Measurements from ENCODE around the gene C2orf15.

C2orf15 gene

DNA sequence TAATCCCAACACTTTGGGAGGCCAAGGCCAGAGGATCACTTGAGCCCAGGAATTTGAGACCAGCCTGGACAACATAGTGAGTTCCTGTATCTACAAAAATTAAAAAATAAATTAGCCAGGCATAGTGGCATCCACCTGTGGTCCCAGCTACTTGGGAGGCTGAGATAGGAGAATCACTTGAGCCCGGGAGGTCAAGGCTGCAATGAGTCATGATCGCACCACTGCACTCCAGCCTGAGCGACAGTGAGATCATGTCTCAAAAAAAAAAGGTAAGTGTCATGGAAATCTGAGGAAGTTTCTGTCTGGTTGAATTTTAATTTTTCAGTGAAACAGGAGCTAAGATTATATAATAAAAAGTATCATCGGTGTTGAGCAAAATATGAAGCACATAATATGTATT, 2.5 kb upstream of the C2orf15 start:
- H3K4me3 ChIP-seq (IDR thresholded peaks at IDR 0.05; ENCODE audit: insufficient read depth, low read depth, low read length): no peak overlapping the region
- H3K27me3 ChIP-seq (ENCODE audit: insufficient read depth, low read depth): no peaks in the 10 kb centered on the region
- no peak for TF ChIP-seq CTCF (conservative IDR thresholded peaks at IDR 0.05; ENCODE audit: low read depth, low read length)
- no peaks in the 10 kb centered on the region for H3K36me3 ChIP-seq (ENCODE audit: insufficient read depth)
- H3K4me1 ChIP-seq (ENCODE audit: low read depth, poor library complexity, severe bottlenecking): peaks cover 20% of the 10 kb centered on the region
- no peak overlapping the region for H3K27ac ChIP-seq
- no peaks in the 10 kb centered on the region for H3K79me2 ChIP-seq (ENCODE audit: insufficient read depth, low read depth)
- no peak overlapping the region for H3K4me2 ChIP-seq
- no peaks in the 10 kb centered on the region for H4K20me1 ChIP-seq (ENCODE audit: insufficient read depth)
- no peak overlapping the region for H3K9ac ChIP-seq
- H2AFZ ChIP-seq (ENCODE audit: low read depth): no peak overlapping the region

- no peak overlapping the region for H3K4me3 ChIP-seq (IDR thresholded peaks at IDR 0.05; ENCODE audit: insufficient read depth, low read depth, low read length)
- H3K27me3 ChIP-seq (ENCODE audit: insufficient read depth, low read depth): no peaks in the 10 kb centered on the region
- peaks cover 20% of the 10 kb centered on the region for H3K4me1 ChIP-seq (ENCODE audit: low read depth, poor library complexity, severe bottlenecking)
- H3K27ac ChIP-seq: no peak overlapping the region
- H4K20me1 ChIP-seq (ENCODE audit: insufficient read depth): no peaks in the 10 kb centered on the region
- no peaks in the 10 kb centered on the region for H3K79me2 ChIP-seq (ENCODE audit: insufficient read depth, low read depth)
- no peaks in the 10 kb centered on the region for H3K36me3 ChIP-seq (ENCODE audit: insufficient read depth)
- no peak for TF ChIP-seq CTCF (conservative IDR thresholded peaks at IDR 0.05; ENCODE audit: low read depth, low read length)
- peak overlapping the region; percentile 50; the same call in 1 of the 2 replicates for H3K9ac ChIP-seq
- H2AFZ ChIP-seq (ENCODE audit: low read depth): peak overlapping the region; percentile 77
- H3K4me2 ChIP-seq: peak overlapping the region; percentile 64
Observed at GRCh38 chr2:99140056-99140859, 1.2 kb upstream of the C2orf15 start.

- H3K4me2 ChIP-seq: peak overlapping the region; percentile 64
- peak overlapping the region; percentile 46; the same call in 1 of the 2 replicates for H3K27ac ChIP-seq
- peak overlapping the region; percentile 77 for H2AFZ ChIP-seq (ENCODE audit: low read depth)
Observed at GRCh38 chr2:99140860-99141109, 722 bp upstream of the C2orf15 start.

GRCh38 chr2:99150706-99151105, 9.2 kb downstream of the C2orf15 start:
- no peak overlapping the region for H3K4me3 ChIP-seq (IDR thresholded peaks at IDR 0.05; ENCODE audit: insufficient read depth, low read depth, low read length)
- no peak overlapping the region for H2AFZ ChIP-seq (ENCODE audit: low read depth)
- H3K27ac ChIP-seq: no peak overlapping the region
- peaks cover 5% of the 10 kb centered on the region for H3K4me1 ChIP-seq (ENCODE audit: low read depth, poor library complexity, severe bottlenecking)
- H3K79me2 ChIP-seq (ENCODE audit: insufficient read depth, low read depth): no peaks in the 10 kb centered on the region
- no peak for TF ChIP-seq CTCF (conservative IDR thresholded peaks at IDR 0.05; ENCODE audit: low read depth, low read length)
- H4K20me1 ChIP-seq (ENCODE audit: insufficient read depth): no peaks in the 10 kb centered on the region
- H3K4me2 ChIP-seq: no peak overlapping the region
- H3K27me3 ChIP-seq (ENCODE audit: insufficient read depth, low read depth): no peaks in the 10 kb centered on the region
- H3K9ac ChIP-seq: no peak overlapping the region
- no peaks in the 10 kb centered on the region for H3K36me3 ChIP-seq (ENCODE audit: insufficient read depth)

More at GRCh38 chr2:99140860-99141109, 722 bp upstream of the C2orf15 start:
- no peaks in the 10 kb centered on the region for H3K36me3 ChIP-seq (ENCODE audit: insufficient read depth)
- no peak overlapping the region for H3K4me3 ChIP-seq (IDR thresholded peaks at IDR 0.05; ENCODE audit: insufficient read depth, low read depth, low read length)
- H3K9ac ChIP-seq: peak overlapping the region; percentile 50; the same call in 1 of the 2 replicates
- no peaks in the 10 kb centered on the region for H4K20me1 ChIP-seq (ENCODE audit: insufficient read depth)
- H3K27me3 ChIP-seq (ENCODE audit: insufficient read depth, low read depth): no peaks in the 10 kb centered on the region
- no peak for TF ChIP-seq CTCF (conservative IDR thresholded peaks at IDR 0.05; ENCODE audit: low read depth, low read length)
- peaks cover 20% of the 10 kb centered on the region for H3K4me1 ChIP-seq (ENCODE audit: low read depth, poor library complexity, severe bottlenecking)
- H3K79me2 ChIP-seq (ENCODE audit: insufficient read depth, low read depth): no peaks in the 10 kb centered on the region
